Left lung (tissue), 10 donors: ENCODE measurements around the gene C3orf18. TPM values are rescaled to one million over a fixed set of nuclear protein-coding genes. Genes with fewer than 3 reads are reported as not detected.

Experiments
- ATAC-seq: fragments of 200-7000 bp; cut with Tn5 transposase; one replicate; pipeline ENCODE4 v1.9.1; 2020; ENCODE audit warnings: moderate library complexity
- DNase-seq, 4 donors: peaks; one replicate each; pipeline ENCODE4 v3.0.0-alpha.2; 2013 to 2020
- H3K27ac ChIP-seq, 2 donors: fragments of 200-600 bp; sonication (generic) in 1 of 2; one replicate each; pipeline versions ENCODE4 v1.5.0 to v1.8.0; 2020 to 2021
- H3K27me3 ChIP-seq, 2 donors: fragments of 200-600 bp; sonication (generic) in 1 of 2; one replicate each; pipeline versions ENCODE4 v1.5.0 to v1.8.0; 2020 to 2021
- H3K36me3 ChIP-seq, 2 donors: fragments of 200-600 bp; sonication (generic) in 1 of 2; one replicate each; pipeline versions ENCODE4 v1.5.0 to v1.8.0; 2020 to 2021
- H3K4me1 ChIP-seq, 2 donors: fragments of 200-600 bp; one replicate each; pipeline ENCODE4 v1.8.0; 2021
- H3K4me3 ChIP-seq, 2 donors: fragments of 200-600 bp; sonication (generic) in 1 of 2; one replicate each; pipeline versions ENCODE4 v1.5.0 to v1.8.0; 2020 to 2021; ENCODE audit warnings: mild to moderate bottlenecking in 1 of 2
- H3K9me3 ChIP-seq, 2 donors: fragments of 200-600 bp; sonication (generic) in 1 of 2; one replicate each; pipeline versions ENCODE4 v1.5.0 to v1.8.0; 2020 to 2021
- intact Hi-C, 2 donors: fragments of 100-400 bp; cut with DNase I; formaldehyde crosslinking; loops; one replicate each; pipeline versions ENCODE4 v1.11.2 to v1.14.2; 2022
- polyA plus RNA-seq, 6 donors: library from polyadenylated mRNA; unstranded; fragments of 120-200 nt; gene quantifications; one replicate each; pipeline ENCODE4 v1.2.1, GENCODE V29; 2013; ENCODE audit not compliant: insufficient read length in 6 of 6
- total RNA-seq, 2 donors: library from RNA; stranded (reverse); fragmentation: NEBNext Ultra II Directional; extraction: Animal tissue kit (Norgen Biotek cat#: 25700); gene quantifications; one replicate each; pipeline ENCODE4 v1.2.1, GENCODE V29; 2021
- TF ChIP-seq, protein P1 (sequence below), 2 donors: fragments of 200-600 bp; sonication (generic) in 1 of 2; IDR thresholded peaks; one replicate each; pipeline versions ENCODE4 v1.5.0 to v1.8.0; 2021; ENCODE audit warnings: antibody characterized with exemption in 2 of 2
- donor health status: DM: no; HTN: yes; CAD: no.
- donor health status: DM: no; HTN: no; CAD: no.

Gene C3orf18
- total and polyA plus RNA-seq, 8 donors = 6.2 to 24.5 (median 21.4) TPM

DNA sequence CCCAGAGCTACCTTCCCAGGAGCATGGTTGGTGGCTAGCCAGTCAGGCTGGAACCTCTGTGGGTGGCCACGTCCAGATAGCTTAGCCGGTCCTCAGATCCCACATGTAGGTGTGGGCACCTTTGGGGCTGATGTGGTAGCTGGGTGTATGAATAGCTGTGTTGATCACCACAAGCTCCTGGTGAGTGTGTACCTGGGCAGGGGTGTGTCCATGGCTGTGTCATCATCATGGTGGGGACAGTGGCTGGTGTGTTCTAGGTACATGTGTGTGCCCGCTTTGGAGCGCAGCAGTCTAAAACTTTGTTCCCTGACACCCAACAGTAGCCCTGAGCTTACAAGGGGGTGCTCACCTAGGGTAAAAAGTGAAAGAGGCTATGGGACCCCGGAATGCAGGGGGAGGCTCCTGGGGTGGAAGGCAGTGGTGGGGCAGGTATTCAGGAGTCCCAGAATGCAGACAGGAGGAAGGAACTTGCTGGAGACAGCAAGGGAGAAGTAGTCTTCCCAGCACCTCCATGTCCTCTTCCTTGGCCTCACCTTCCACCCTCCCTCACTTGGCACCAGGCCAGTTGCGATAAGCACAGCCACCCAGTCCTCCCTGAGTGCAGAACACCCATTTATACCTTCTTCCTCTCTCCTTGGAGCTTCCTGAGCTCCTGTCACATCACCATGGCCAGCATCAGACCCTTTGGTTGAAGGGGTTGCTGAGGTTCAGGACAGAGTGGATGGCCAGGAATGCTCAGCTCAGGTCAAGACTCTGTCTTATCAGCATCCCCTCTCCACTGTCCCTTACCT is 42.8 kb upstream of the C3orf18 start:
- Histone ChIP-seq H3K4me1 (peaks cover 13 to 77% of the 10 kb centered on the region in 2 donors), H3K9me3 (no peaks in the 10 kb centered on the region), H3K4me3 (peak overlapping the region; percentile 73 to 84), H3K36me3 (peaks cover 0 to 47% of the 10 kb centered on the region in 2 donors), H3K27ac (peak overlapping the region; percentile 92 to 98), H3K27me3 (no peaks in the 10 kb centered on the region)
- intact Hi-C loops = no loop called here
- ATAC-seq (no peak), DNase-seq (peak in 2 of 4 donors; percentile 30 to 44)
- TF ChIP-seq, protein P1, sequence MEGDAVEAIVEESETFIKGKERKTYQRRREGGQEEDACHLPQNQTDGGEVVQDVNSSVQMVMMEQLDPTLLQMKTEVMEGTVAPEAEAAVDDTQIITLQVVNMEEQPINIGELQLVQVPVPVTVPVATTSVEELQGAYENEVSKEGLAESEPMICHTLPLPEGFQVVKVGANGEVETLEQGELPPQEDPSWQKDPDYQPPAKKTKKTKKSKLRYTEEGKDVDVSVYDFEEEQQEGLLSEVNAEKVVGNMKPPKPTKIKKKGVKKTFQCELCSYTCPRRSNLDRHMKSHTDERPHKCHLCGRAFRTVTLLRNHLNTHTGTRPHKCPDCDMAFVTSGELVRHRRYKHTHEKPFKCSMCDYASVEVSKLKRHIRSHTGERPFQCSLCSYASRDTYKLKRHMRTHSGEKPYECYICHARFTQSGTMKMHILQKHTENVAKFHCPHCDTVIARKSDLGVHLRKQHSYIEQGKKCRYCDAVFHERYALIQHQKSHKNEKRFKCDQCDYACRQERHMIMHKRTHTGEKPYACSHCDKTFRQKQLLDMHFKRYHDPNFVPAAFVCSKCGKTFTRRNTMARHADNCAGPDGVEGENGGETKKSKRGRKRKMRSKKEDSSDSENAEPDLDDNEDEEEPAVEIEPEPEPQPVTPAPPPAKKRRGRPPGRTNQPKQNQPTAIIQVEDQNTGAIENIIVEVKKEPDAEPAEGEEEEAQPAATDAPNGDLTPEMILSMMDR (IDR thresholded peaks at IDR 0.05) = no peak

DNA sequence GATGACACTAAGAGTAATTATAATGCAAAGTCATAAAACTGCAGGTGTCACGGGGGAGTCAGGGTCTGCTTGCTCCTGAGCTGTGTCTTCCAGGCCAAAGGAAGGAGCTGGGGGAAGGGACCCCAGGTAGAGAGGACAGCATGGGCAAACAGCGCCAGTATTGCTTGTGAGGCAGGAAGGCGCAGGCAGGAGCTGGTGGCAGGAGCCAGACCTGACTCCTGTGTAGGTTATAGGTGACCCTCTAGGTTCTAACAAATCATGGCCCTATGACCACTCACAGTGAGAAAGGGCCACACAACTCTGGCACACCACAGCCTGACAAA is 42.2 kb upstream of the C3orf18 start:
- H3K27ac ChIP-seq = peak overlapping the region; percentile 92 to 98
- peak in 1 of 4 donors; percentile 31 for DNase-seq
- H3K36me3 ChIP-seq = peaks cover 0 to 52% of the 10 kb centered on the region in 2 donors
- peaks cover 18 to 84% of the 10 kb centered on the region in 2 donors for H3K4me1 ChIP-seq
- TF ChIP-seq, protein P1 (IDR thresholded peaks at IDR 0.05) = no peak
- no peaks in the 10 kb centered on the region for H3K9me3 ChIP-seq
- H3K27me3 ChIP-seq = no peaks in the 10 kb centered on the region
- H3K4me3 ChIP-seq = peak overlapping the region; percentile 73 to 84
- intact Hi-C loops = no loop called here
- ATAC-seq = no peak

DNA sequence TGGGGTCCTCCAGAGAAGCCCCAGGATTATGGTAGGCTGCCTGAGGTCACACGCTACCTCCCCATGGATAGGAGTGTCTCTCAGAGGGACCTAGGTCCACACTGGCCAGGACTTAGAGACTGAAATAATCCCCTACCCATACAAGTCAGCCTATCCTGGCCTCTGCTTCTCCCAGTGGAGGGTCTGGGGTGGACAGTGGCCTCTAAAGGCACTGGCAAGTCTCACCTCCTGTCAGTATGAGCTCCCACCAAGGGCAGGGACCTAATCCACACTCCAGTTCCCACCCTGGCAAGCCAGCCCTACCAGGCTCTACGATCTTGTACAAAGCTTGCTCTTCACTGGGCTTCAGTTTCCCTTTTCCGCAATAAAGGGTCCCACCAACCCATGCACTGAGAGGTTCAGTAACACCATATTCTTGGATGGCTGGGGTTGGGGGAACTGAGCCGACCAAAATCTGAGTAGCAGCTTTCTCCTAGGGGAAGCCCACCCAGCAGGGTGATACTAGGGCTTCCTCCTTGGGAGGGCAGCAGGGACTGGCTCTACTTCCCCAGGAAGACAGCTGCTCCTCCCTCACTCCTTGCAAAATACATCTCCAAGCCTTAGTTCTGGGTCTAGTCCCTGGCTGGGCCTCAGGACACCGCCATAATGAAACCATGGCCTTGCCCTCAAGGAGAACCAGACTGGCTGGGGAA is 41.7 kb upstream of the C3orf18 start:
- Histone ChIP-seq H3K36me3 (peaks cover 0 to 57% of the 10 kb centered on the region in 2 donors), H3K4me3 (peak overlapping the region; percentile 73 to 84), H3K27ac (peak overlapping the region; percentile 92 to 98), H3K9me3 (no peaks in the 10 kb centered on the region), H3K4me1 (peaks cover 23 to 89% of the 10 kb centered on the region in 2 donors), H3K27me3 (no peaks in the 10 kb centered on the region)
- TF ChIP-seq, protein P1 (IDR thresholded peaks at IDR 0.05) = no peak
- peak in 1 of 4 donors; percentile 33 for DNase-seq
- intact Hi-C loops = no loop called here
- no peak for ATAC-seq

DNA sequence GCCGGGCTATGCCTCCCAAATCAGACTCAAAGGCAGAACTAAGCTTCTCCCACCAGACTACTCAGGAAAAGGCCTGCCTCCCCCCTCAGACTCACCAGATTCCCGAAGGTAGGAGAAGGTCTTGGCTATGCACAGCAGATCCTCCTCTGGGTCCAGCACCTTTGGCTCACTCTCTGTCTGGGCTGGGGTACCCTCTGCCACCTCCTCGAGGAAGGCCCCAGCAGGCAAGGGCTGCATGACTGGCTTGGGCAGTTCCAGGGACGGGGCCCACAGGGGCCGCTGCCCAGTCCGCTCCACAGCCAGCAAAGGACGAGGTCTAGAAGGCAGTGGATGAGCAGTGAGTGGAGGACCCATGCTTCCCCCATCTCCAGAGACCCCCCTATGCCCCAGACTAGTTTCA is 40.7 kb upstream of the C3orf18 start:
- Histone ChIP-seq H3K9me3 (no peaks in the 10 kb centered on the region), H3K27ac (peak overlapping the region; percentile 94 to 98), H3K27me3 (no peaks in the 10 kb centered on the region), H3K4me3 (peak overlapping the region in 1 of 2 donors; percentile 73), H3K4me1 (peaks cover 24 to 89% of the 10 kb centered on the region in 2 donors), H3K36me3 (peaks cover 0 to 63% of the 10 kb centered on the region in 2 donors)
- ATAC-seq = no peak
- intact Hi-C loops = no loop called here
- peak in 1 of 4 donors; percentile 57 for DNase-seq
- TF ChIP-seq, protein P1 (IDR thresholded peaks at IDR 0.05) = no peak
